ENCODE results near the gene PRSS50. TPM values are rescaled to one million over a fixed set of nuclear protein-coding genes. Genes with fewer than 3 reads are reported as not detected.

Gene PRSS50, protein sequence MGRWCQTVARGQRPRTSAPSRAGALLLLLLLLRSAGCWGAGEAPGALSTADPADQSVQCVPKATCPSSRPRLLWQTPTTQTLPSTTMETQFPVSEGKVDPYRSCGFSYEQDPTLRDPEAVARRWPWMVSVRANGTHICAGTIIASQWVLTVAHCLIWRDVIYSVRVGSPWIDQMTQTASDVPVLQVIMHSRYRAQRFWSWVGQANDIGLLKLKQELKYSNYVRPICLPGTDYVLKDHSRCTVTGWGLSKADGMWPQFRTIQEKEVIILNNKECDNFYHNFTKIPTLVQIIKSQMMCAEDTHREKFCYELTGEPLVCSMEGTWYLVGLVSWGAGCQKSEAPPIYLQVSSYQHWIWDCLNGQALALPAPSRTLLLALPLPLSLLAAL
- total RNA-seq (ENCODE audit: low replicate concordance) = 1.1 and 1.2 TPM in 2 replicates
- long read RNA-seq = 0 reads

GRCh38 chr3:46717447-46718231 lies at the start of gene PRSS50:
Gene PRSS50 (minus strand): TSS chr3:46717869. CDS start chr3:46717824, 45 bp downstream.
- no peak within 1 kb of the TSS for H3K4me3 Mint-ChIP-seq
- H3K27me3 Mint-ChIP-seq = peaks cover 7% of the 10 kb centered on the region
- peak; percentile 72 for DNase-seq (ENCODE audit: extremely low spot score, unreplicated experiment)
- no peak within 1 kb of the TSS for H3K27ac Mint-ChIP-seq
- peaks cover 5% of the 10 kb centered on the region for H3K9me3 Mint-ChIP-seq
- no peaks in the 10 kb centered on the region for H3K4me1 Mint-ChIP-seq (ENCODE audit: unreplicated experiment)
- H3K36me3 Mint-ChIP-seq = no peaks in the 10 kb centered on the region
- TF ChIP-seq CTCF (conservative IDR thresholded peaks at IDR 0.05) = peak; percentile 44

DNA sequence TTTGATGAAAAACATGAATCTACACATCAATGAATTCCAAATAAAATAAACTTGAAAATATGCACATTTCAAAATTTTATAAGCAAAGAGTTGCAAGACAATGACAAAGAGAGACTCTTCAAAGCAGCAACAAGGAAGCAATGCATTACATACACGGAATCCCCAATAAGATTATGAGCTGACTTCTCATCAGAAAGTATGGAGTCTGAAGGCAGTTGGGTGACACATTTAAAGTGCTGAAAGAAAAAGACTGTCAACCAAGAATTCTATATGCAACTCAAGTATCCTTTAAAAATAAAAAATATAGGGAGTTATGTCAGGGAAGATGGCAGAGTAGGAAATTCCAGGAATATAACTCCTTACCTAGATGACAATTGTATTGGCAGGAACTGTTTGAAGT lies 46.5 kb upstream of the PRSS50 start:
- Mint-ChIP-seq H3K27me3 (no peaks in the 10 kb centered on the region), H3K4me1 (ENCODE audit: unreplicated experiment) (peaks cover 10% of the 10 kb centered on the region), H3K27ac (no peak overlapping the region), H3K4me3 (no peak overlapping the region), H3K36me3 (peaks cover 4% of the 10 kb centered on the region), H3K9me3 (no peaks in the 10 kb centered on the region)
- no peak for TF ChIP-seq CTCF (conservative IDR thresholded peaks at IDR 0.05)
- no peak for DNase-seq (ENCODE audit: extremely low spot score, unreplicated experiment)

DNA sequence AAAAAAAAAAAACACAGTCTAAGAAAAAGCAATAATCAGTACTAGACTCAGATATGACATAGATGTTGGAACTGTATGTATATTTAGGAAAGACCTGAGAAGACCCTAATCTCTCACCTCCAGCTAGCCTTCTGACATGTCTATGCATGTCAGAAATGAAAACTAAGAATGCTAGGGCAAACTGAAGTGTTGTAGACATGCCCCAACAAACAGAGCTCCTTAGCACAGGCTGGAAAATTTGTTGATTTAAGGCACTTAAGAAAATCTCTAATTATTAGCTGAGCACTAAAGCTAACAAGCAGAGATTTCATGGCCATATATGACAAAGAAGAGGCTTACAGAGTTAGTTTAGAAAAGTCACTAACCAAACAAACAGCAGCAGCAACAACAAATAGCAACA lies 45.5 kb upstream of the PRSS50 start:
- H3K27ac Mint-ChIP-seq = no peak overlapping the region
- TF ChIP-seq CTCF (conservative IDR thresholded peaks at IDR 0.05) = no peak
- H3K4me3 Mint-ChIP-seq = no peak overlapping the region
- H3K27me3 Mint-ChIP-seq = no peaks in the 10 kb centered on the region
- no peak for DNase-seq (ENCODE audit: extremely low spot score, unreplicated experiment)
- H3K9me3 Mint-ChIP-seq = no peaks in the 10 kb centered on the region
- H3K4me1 Mint-ChIP-seq (ENCODE audit: unreplicated experiment) = peaks cover 10% of the 10 kb centered on the region
- H3K36me3 Mint-ChIP-seq = peaks cover 4% of the 10 kb centered on the region

DNA sequence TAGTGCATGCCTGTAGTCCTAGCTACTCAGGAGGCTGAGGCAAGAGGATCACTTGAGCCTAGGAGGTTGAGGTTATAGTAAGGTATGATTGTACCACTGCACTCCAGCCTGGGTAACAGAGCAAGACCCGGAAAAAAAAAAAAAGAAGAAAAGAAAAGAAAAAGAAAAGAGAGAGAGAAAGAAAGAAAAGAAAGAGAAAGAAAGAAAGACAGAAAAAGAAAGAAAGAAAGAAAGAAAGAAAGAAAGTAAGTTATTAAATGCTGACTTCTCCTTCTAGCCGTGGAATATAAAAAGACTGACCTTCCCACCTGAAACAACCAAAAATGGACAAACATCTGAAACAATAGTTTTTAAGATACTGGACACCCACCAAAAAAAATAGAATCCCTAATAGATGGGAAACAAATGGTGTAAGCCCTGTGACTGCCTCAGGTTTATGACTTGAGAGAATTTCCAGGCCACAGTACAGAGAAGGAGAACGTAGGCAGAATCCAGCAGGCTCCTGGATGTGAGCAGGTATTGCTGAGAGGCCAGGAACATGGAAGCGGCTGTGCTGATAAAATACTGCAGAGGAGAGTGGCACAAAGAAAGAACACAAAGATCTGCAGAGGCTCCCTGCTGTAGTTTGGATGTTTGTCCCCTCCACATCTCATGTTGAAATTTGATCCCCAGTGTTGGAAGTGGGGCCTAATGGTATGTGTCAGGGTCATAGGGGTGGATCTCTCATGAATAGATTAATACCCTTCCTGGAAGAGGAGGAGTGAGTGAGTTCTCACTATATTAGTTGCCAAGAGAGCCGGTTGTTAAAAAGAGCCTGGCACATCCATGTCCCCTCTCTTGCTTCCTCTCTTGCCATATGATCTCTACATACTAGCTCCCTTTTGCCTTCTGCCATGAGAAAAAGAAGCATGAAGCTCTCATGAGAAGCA lies 41.8 kb upstream of the PRSS50 start:
- Mint-ChIP-seq H3K4me1 (ENCODE audit: unreplicated experiment) (peaks cover 10% of the 10 kb centered on the region), H3K9me3 (no peaks in the 10 kb centered on the region), H3K4me3 (no peak overlapping the region), H3K36me3 (peaks cover 4% of the 10 kb centered on the region), H3K27ac (no peak overlapping the region), H3K27me3 (no peaks in the 10 kb centered on the region)
- no peak for DNase-seq (ENCODE audit: extremely low spot score, unreplicated experiment)
- no peak for TF ChIP-seq CTCF (conservative IDR thresholded peaks at IDR 0.05)

- TF ChIP-seq CTCF (conservative IDR thresholded peaks at IDR 0.05) = no peak
- peaks cover 4% of the 10 kb centered on the region for H3K36me3 Mint-ChIP-seq
- H3K4me1 Mint-ChIP-seq (ENCODE audit: unreplicated experiment) = peaks cover 10% of the 10 kb centered on the region
- no peak overlapping the region for H3K27ac Mint-ChIP-seq
- H3K4me3 Mint-ChIP-seq = no peak overlapping the region
- no peaks in the 10 kb centered on the region for H3K9me3 Mint-ChIP-seq
- no peaks in the 10 kb centered on the region for H3K27me3 Mint-ChIP-seq
- no peak for DNase-seq (ENCODE audit: extremely low spot score, unreplicated experiment)
Measured at GRCh38 chr3:46756642-46757041, 39.0 kb upstream of the PRSS50 start.

Measured in type B pancreatic cell (in vitro differentiated cells).